ENCODE measurements around the gene ALKBH3. TPM values are rescaled to one million over a fixed set of nuclear protein-coding genes. Genes with fewer than 3 reads are reported as not detected.

ALKBH3 gene
- total RNA-seq, 1 experiment from 2014 or later, result 18.8 TPM

DNA sequence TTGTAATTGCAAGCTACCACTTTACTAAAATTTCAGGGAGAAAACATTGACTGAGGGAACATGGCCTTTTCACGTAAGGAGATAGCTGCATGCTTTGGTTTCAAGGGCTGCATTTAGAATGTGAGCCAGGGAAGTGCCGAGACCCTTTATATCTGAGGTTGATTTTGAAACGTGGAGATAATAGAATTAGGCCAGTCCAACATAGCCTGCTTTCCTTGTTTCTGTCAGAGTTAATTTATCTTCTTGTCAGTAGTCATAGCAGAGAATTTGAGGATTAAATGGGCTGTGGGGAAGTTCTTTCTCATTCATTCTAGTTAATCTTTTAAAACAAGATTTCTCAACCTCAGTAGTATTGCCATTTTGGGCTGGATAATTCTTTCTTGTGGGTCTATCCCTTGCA, 12.2 kb downstream of the ALKBH3 start:
- no peak overlapping the region for H3K27ac Mint-ChIP-seq
- H3K56ac ChIP-seq (ENCODE audit: insufficient read length, low read depth, low read length), result no peak overlapping the region

More for the DNA sequence above, 12.2 kb downstream of the ALKBH3 start:
- TF ChIP-seq, protein P1, sequence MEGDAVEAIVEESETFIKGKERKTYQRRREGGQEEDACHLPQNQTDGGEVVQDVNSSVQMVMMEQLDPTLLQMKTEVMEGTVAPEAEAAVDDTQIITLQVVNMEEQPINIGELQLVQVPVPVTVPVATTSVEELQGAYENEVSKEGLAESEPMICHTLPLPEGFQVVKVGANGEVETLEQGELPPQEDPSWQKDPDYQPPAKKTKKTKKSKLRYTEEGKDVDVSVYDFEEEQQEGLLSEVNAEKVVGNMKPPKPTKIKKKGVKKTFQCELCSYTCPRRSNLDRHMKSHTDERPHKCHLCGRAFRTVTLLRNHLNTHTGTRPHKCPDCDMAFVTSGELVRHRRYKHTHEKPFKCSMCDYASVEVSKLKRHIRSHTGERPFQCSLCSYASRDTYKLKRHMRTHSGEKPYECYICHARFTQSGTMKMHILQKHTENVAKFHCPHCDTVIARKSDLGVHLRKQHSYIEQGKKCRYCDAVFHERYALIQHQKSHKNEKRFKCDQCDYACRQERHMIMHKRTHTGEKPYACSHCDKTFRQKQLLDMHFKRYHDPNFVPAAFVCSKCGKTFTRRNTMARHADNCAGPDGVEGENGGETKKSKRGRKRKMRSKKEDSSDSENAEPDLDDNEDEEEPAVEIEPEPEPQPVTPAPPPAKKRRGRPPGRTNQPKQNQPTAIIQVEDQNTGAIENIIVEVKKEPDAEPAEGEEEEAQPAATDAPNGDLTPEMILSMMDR (conservative IDR thresholded peaks at IDR 0.05), result no peak
- Histone ChIP-seq H3K79me2 (ENCODE audit: insufficient read depth, low read length) (no peaks in the 10 kb centered on the region), H3K23me2 (ENCODE audit: insufficient read length, low read depth, low read length, poor library complexity, severe bottlenecking) (no peaks in the 10 kb centered on the region), H3K79me1 (ENCODE audit: insufficient read depth, low read depth, low read length, poor library complexity, severe bottlenecking) (no peaks in the 10 kb centered on the region), H4K8ac (replicated peaks; ENCODE audit: insufficient read length, low read depth, low read length) (no peak overlapping the region), H4K5ac (ENCODE audit: insufficient read length, low read depth, low read length) (no peak overlapping the region), H2BK5ac (ENCODE audit: insufficient read length, low read length) (no peak overlapping the region), H3K9ac (ENCODE audit: extremely low read depth, insufficient read length, low read length) (no peak overlapping the region), H3K23ac (ENCODE audit: insufficient read length, low read depth, low read length) (no peak overlapping the region), H3K27ac (ENCODE audit: insufficient read length, low read depth, low read length) (no peak overlapping the region), H3K4ac (ENCODE audit: low read depth, low read length) (no peak overlapping the region), H2BK120ac (ENCODE audit: low read depth, low read length, poor library complexity, severe bottlenecking) (no peak overlapping the region), H2AK5ac (ENCODE audit: insufficient read length, low read length) (no peak overlapping the region), H2BK12ac (ENCODE audit: insufficient read length, low read depth, low read length) (no peak overlapping the region), H3K4me1 (ENCODE audit: insufficient read depth, low read length) (no peaks in the 10 kb centered on the region), H4K91ac (ENCODE audit: insufficient read length, low read depth, low read length) (no peak overlapping the region), H4K20me1 (ENCODE audit: control insufficient read depth, insufficient read depth, insufficient read length) (no peaks in the 10 kb centered on the region), H2BK15ac (ENCODE audit: low read depth, low read length) (no peak overlapping the region), H2BK20ac (ENCODE audit: low read depth, low read length, poor library complexity, severe bottlenecking) (no peak overlapping the region), H3K27me3 (ENCODE audit: insufficient read depth, low read length) (no peaks in the 10 kb centered on the region), H3K18ac (ENCODE audit: insufficient read length, low read depth, low read length) (no peak overlapping the region), H3K14ac (ENCODE audit: insufficient read depth, low read length) (no peak overlapping the region), H2AFZ (ENCODE audit: low read length) (no peak overlapping the region), H3K4me2 (ENCODE audit: insufficient read depth, insufficient read length, low read length) (no peak overlapping the region), H3K9me3 (ENCODE audit: control insufficient read depth, low read depth, low read length) (no peaks in the 10 kb centered on the region), H3T11ph (ENCODE audit: low read length) (no peak overlapping the region)
- Mint-ChIP-seq H3K4me3 (no peak overlapping the region), H3K4me1 (no peaks in the 10 kb centered on the region), H3K9me3 (no peaks in the 10 kb centered on the region), H3K36me3 (ENCODE audit: insufficient read depth in 1 of 3, low read depth in 3 of 3) (peaks cover 6 to 46% (median 45%) of the 10 kb centered on the region in 3 experiments; a peak in 6 of 7 replicates), H3K27me3 (ENCODE audit: low read depth) (no peaks in the 10 kb centered on the region)
- DNase-seq, result no peak
- no CpG with 5 or more reads among the region's 3 CpGs for WGBS (ENCODE audit: extremely low coverage, insufficient read length, low lambda C conversion rate)

Data from H9 (cell line).